Activated CD8-positive, alpha-beta memory T cell treated with anti-CD3 and anti-CD28 coated beads for 36 hours (primary cell): ENCODE measurements around the gene LRRC52. TPM values are rescaled to one million over a fixed set of nuclear protein-coding genes. Genes with fewer than 3 reads are reported as not detected.
"Not testable (repeated sequence)": the region's sequence is repeated elsewhere in the genome, so short reads cannot be mapped to it uniquely, and the experiment has no call there.

ENCODE experiments used
- CTCF ChIA-PET: fragments of 350-600 bp; sonication (Branson Sonifier 250); formaldehyde crosslinking; loops from one replicate; lab custom pipeline; 2021; ENCODE audit warnings: antibody characterized with exemption; lab: Charles Lee
- POLR2A ChIA-PET: fragments of 350-600 bp; sonication (Branson Sonifier 250); formaldehyde crosslinking; loops from one replicate; lab custom pipeline; 2021; ENCODE audit warnings: antibody characterized with exemption; lab: Charles Lee
- total RNA-seq, 2 experiments: library from RNA; stranded (reverse); gene quantifications; one replicate each; pipeline ENCODE4 v1.2.3, GENCODE V29; 2021

LRRC52 gene
- total RNA-seq, 2 experiments from 2014 or later: not detected

- ChIA-PET POLR2A (no interaction called here), CTCF (no interaction called here)
Observed at GRCh38 chr1:165576536-165576935, 32.7 kb downstream of the LRRC52 start.

DNA sequence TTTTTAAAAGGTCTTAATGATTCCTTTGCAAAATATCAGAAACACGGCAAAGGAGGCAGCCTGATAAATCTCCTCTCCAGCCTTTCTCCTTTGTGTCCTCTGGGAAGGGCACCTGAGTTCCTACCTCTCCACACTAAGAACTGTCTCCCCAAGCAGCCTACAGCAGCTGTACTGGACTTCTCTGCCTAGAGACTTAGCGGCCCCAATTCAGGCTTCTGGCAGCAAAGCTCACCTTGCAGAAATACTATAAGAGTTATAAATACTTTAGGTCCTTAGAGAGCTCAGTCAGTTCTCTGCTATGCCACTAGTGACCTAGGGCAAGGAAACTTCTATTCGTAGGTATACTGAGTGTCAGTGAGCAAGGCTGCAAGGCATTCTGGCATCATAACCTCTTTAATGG lies 33.9 kb downstream of the LRRC52 start:
- ChIA-PET POLR2A (no interaction called here), CTCF (no interaction called here)

DNA sequence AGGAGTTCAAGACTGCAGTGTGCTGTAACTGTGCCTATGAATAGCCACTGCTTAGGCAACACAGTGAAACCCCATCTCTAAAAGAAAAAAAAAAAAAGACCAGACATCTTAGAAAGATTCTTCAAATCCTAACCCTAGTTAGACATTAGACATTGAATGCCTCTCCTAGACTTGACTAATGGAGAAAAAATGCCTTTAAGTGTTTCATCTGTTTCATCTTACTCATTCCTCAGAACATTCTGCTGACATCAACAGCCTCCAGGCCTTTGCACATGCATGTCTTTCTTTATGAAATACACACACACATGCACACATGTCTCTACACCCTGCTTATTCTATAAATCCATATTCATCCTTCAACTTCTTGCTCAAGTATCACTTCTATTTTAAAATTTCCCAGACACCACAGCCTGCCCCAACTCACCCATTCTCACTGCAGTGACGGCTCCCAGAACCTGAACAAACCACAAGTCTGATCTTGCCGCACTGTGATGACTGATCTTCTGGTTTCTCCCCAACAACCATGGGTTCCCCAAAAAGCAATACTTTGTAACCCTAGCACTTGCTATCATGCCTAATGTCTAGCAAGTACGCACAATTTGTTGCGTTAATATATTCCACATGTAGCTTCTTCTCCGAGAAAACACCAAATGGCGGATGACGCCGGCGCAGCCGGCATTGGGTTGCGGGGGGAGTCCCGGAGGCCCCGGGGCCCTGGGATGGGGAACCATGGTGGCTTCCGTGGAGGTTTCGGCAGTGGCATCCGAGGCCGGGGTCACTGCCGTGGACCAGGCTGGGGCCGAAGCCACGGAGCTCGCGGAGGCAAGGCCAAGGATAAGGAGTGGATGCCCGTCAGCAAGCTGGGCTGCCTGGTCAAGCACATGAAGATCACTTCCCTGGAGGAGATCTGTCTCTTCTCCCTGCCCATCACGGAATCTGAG lies 37.4 kb downstream of the LRRC52 start:
- ChIA-PET POLR2A (no interaction called here), CTCF (no interaction called here)

DNA sequence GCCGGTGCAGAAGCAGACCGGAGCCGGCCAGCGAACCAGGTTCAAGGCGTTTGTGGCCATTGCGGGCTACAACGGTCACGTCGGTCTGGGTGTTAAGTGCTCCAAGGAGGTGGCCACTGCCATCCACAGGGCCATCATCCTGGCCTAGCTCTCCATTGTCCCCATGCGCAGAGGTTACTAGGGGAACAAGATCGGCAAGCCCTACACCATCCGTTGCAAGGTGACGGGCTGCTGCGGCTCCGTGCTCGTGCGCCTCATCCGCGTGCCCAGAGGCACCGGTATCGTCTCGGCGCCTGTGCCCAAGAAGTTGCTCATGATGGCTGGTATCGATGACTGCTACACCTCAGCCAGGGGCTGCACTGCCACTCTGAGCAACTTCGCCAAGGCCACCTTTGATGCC lies 38.1 kb downstream of the LRRC52 start:
- ChIA-PET POLR2A (no interaction called here), CTCF (no interaction called here)

DNA sequence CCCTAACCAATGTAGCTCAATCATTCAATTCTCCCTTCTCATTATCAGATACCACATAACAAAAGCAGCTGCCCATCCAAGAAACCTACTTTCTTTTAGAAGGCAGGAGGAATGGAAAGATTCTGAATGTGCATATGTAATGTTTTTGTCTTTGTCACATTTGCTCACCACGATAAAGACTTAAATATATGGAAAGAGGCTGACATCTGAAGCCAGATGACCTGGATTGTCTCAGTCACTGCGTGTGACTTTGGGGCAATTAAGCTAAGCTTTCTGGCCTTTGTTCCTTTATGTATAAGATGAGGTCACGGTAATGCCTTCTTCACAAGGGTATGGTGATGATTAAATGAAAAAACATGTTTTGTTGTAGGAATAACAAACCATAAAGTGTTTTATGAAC lies 42.6 kb downstream of the LRRC52 start:
- CTCF ChIA-PET: interaction anchor here (2.1 kb wide), 1 partner anchor 187 kb away, joined by 7 read pairs; no protein-coding TSS in a partner anchor
- POLR2A ChIA-PET: no interaction called here

DNA sequence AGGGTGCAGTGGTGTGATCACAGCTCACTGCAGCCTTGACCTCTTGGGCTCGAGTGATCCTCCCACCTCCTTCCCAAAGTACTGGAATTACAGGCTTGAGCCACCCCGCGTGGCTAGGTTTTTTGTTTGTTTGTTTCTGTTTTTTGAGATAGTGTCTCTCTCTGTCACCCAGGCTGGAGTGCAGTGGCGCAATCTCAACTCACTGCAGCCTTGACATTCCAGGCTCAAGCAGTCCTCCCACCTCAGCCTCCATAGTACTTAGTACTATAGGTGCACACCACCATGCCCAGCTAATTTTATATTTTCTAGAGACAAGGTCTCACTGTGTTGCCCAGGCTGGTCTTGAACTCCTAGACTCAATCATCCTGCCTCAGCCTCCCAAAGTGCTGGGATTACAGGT lies 47.6 kb downstream of the LRRC52 start:
- POLR2A ChIA-PET: not testable (repeated sequence)
- CTCF ChIA-PET: interaction anchor here (0.7 to 3.8 kb wide), 6 partner anchors 10 to 904 kb away, joined by 4 to 39 read pairs (median 6); no protein-coding TSS in a partner anchor

DNA sequence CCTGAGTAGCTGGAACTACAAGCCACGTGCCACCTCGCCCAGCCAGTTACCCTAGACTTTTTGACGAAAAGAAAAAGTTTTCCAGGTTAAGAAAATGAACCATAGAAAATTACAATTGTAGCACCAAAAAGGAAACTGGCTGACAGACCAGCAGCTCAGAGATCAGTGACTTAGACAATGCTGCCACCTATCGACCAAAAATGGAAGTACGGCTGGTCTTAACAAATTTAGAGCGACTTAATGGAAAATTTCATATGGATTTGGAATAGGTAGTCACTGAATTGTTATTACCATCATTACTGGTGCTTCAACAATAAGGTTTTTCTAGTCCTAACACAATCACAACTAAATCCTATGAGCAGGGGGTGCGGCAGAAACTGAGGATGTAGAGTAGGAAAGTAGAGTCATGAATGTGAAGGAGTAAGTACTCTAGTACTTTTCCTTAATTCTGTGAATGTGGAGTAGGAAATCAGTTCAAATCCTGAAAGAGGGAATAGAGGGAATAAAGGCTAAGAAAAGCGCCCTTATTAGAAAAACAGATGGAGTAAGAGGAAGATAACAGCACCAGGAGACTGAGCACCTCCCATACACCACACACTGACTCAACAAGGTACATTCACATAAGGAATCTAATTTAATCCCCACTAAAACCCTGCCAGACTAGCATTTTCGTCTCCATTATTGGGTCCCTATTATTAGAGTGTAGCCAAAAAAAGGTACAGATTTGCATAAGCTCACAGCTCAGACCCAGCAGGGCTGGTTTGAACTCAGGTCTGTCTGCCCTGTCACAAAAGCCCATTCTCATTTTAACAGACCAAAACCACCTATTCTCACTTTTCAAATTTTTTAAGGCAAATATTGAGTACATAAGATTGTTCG lies 49.4 kb downstream of the LRRC52 start:
- ChIA-PET CTCF (interaction anchor here (0.8 to 3.8 kb wide), 11 partner anchors 9 to 225 kb away, joined by 3 to 39 read pairs (median 3); no protein-coding TSS in a partner anchor), POLR2A (no interaction called here)

DNA sequence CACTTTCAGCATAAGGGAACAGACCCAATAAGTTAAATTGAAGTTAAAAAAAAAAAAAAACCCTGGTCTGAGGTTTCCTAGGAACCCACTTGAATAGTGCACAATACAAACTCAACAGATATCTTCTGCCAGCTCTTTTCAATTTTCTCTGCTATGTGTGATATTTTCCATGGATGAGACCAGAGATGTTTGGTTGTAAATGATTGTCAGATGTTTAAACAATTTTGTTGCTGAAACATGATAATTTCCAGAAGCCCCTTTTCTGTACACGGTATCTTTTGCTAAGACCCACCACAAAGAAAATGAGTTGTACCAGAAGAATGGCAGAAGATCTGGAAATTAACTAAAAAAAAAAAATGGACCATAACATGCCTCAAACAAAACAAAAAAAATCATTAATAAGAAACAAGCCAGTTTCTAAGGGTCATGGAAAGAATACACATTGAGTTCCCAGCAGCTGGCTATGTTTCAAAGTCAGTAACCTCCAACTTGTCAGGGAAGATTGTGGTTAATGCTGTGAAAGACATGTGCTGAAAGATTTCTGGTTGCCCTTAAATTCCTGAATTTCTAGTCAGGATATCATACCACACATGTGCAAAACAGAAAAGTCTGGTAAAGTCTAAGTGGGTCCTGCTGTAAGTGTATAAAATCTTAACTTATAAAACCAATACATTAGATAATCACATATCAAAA lies 51.6 kb downstream of the LRRC52 start:
- ChIA-PET POLR2A (no interaction called here), CTCF (interaction anchor here (1.4 to 3.8 kb wide), 2 partner anchors 202 to 219 kb away, joined by 3 to 39 read pairs; no protein-coding TSS in a partner anchor)

DNA sequence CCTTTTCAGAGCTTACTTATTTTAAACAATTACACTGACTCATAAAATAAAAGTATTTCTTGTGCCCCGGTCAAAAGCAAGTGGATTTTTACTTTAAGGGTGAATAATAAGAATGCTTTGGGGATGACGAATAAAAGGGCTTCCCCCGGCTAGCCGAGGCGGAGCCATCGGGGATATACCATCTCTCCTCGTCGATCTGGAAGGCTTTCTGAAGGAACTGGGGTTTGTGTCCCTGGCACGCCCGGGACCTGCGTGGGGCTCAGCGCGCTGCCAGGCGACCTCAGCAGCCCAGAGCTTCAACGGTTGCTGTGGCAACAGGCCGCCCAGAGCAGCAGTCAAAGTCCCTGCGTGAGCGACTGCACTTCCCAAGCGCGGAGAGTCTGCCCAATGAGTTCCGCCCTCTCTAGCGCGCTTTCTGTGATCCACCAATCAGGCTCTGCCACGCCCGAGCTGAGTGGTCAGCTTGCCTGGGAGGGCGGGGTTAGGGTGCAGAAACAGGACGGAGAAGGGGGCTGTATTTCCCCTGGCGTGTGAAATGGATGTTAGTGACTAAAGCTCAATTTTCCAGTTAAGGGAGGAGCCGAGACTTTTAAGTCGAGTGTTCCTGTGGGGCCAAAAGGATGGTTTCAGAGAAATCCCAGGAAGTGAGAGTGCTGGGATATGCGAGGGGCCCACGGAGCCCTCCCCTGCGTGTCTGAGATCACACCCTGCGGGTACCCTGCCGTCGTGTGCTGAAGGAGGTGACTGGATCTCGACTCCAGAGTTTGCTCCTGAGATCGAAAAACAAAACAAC lies 54.3 kb downstream of the LRRC52 start:
- CTCF ChIA-PET: interaction anchor here (0.7 to 2.5 kb wide), 7 partner anchors 33 to 326 kb away, joined by 3 to 8 read pairs (median 4); partner anchors contain the start of gene MGST3
- POLR2A ChIA-PET: interaction anchor here (0.7 to 1.3 kb wide), 5 partner anchors 33 to 229 kb away, joined by 3 to 6 read pairs (median 5); partner anchors contain the start of genes ALDH9A1, MGST3, TMCO1 and UCK2

- ChIA-PET CTCF (interaction anchor here (0.7 to 2.5 kb wide), 6 partner anchors 32 to 325 kb away, joined by 3 to 8 read pairs (median 4); partner anchors contain the start of gene MGST3), POLR2A (interaction anchor here (0.9 to 1.3 kb wide), 3 partner anchors 100 to 205 kb away, joined by 5 to 6 read pairs (median 5); partner anchors contain the start of genes ALDH9A1 and TMCO1)
Observed at GRCh38 chr1:165598676-165599059, 54.9 kb downstream of the LRRC52 start.

DNA sequence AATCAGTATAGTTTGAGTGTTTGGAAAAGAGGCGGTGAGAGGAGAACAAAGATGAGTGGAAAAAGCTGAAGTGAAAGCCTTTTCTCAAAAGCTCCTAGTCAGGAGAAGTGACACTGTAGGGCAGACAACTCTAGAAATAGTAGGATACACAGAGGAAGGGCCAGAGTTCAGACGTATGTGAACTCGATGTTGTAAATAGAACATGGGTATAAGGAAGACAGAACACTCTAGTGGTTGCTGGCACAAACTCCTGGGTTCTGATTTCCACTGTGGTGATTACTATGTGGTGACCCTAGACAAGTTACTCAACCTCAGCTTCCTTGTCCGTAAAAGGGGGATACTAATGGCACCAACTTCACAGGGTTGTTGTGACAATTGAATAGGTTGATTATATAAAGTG lies 57.0 kb downstream of the LRRC52 start:
- ChIA-PET CTCF (interaction anchor here (0.6 to 2.9 kb wide), 6 partner anchors 9 to 314 kb away, joined by 3 to 12 read pairs (median 5); partner anchors contain the start of genes ALDH9A1 and TMCO1), POLR2A (no interaction called here)

DNA sequence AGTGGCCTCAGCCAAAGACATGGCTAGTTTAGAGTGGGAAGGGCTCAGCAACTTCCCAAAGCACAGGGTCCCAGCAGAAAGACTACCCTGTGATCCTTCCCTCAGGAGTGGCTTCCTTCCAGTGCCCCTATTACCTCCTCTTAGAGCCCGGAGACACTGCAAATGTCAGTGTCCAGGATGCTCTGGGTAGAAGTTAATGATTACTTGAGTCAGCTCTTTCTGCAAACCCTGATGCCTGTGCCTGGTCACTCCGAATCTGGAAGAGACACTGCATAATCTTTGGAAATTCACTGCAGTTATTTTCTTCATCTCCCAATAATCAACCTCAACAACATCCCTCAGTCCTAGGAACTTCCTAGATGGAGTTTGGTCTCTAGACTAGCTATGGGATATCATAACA lies 60.0 kb downstream of the LRRC52 start:
- ChIA-PET POLR2A (no interaction called here), CTCF (no interaction called here)

GRCh38 chr1:165605246-165605645 lies 61.4 kb downstream of the LRRC52 start:
- CTCF ChIA-PET: no interaction called here
- POLR2A ChIA-PET: no interaction called here

DNA sequence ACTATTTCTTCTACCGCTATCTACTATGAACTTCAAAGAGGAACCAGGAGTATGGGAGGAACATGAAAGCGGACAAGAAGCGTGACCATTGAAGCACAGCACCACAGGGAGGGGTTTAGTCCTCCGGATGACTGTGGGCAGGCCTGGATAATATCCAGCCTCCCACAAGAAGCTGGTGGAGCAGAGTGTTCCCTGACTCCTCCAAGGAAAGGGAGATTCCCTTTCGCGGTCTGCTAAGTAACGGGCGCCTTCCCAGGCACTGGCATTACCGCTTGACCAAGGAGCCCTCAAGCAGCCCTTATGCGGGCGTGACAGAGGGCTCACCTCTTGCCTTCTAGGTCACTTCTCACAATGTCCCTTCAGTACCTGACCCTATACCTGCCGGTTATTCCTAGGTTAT lies 62.9 kb downstream of the LRRC52 start:
- POLR2A ChIA-PET, CTCF ChIA-PET: not testable (repeated sequence)

GRCh38 chr1:165610866-165611265 lies 67.1 kb downstream of the LRRC52 start:
- ChIA-PET CTCF (no interaction called here), POLR2A (no interaction called here)

DNA sequence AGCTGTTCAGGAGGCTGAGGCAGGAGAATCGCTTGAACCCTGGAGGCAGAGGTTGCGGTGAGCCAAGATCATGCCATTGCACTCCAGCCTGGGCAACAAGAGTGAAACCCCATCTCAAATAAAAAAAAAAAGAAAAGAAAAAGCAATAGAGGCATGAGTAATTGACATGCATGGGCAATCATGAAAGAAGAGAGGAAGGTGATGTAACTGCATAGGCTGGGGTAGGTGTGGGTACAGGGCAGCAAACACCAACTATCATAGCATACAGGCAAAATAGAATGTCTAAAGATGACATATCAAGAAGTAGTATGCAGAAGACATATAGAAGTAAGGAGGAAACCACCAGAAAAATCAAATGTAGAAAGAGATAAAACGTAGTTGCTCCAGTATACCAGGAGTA lies 68.3 kb downstream of the LRRC52 start:
- ChIA-PET POLR2A (no interaction called here), CTCF (no interaction called here)
